Natural killer cell (primary cell): ENCODE results near the gene SPATC1L. TPM values are rescaled to one million over a fixed set of nuclear protein-coding genes. Genes with fewer than 3 reads are reported as not detected.

ENCODE experiments used
- ATAC-seq, 3 donors: fragments of 150-1000 bp in 2 of 3; fragments of 200-7000 bp in 1 of 3; cut with Tn5 transposase; 1 replicate in 1 of 3; 2 replicates in 2 of 3; pipeline ENCODE4 v1.10.0; 2021; ENCODE audit warnings: mild to moderate bottlenecking in 2 of 3, moderate library complexity in 2 of 3
- DNase-seq, 2 donors: peaks; one replicate each; pipeline versions ENCODE4 v3.0.0 to v3.0.0-alpha.2; 2013 to 2021; ENCODE audit warnings: mixed read lengths in 1 of 2
- H3K27ac ChIP-seq: one replicate; pipeline ENCODE4 v1.5.1; 2013; ENCODE audit warnings: mild to moderate bottlenecking, low read length
- H3K27me3 ChIP-seq: one replicate; pipeline ENCODE4 v1.6.1; 2013; ENCODE audit warnings: low read length; ENCODE audit not compliant: control insufficient read depth, insufficient read depth
- H3K36me3 ChIP-seq: one replicate; pipeline ENCODE4 v1.6.1; 2013; ENCODE audit warnings: low read length; ENCODE audit not compliant: control insufficient read depth, insufficient read depth
- H3K4me1 ChIP-seq: one replicate; pipeline ENCODE4 v1.6.1; 2013; ENCODE audit warnings: low read length; ENCODE audit not compliant: control insufficient read depth, insufficient read depth
- H3K4me3 ChIP-seq: one replicate; pipeline ENCODE4 v1.5.1; 2013; ENCODE audit warnings: low read length
- H3K9me3 ChIP-seq: one replicate; pipeline ENCODE4 v1.6.1; 2013; ENCODE audit warnings: low read length; ENCODE audit not compliant: control insufficient read depth, insufficient read depth
- H3K27ac Mint-ChIP-seq, 2 donors: one replicate each; pipeline ENCODE4 v1.8.0; 2022; ENCODE audit warnings: mild to moderate bottlenecking in 2 of 2, mixed read lengths in 2 of 2, moderate library complexity in 1 of 2
- H3K27me3 Mint-ChIP-seq, 2 donors: one replicate each; pipeline ENCODE4 v1.8.0; 2022; ENCODE audit warnings: low read depth in 2 of 2, mixed read lengths in 2 of 2
- H3K36me3 Mint-ChIP-seq: one replicate; pipeline ENCODE4 v1.8.0; 2022; ENCODE audit warnings: mixed read lengths
- H3K4me1 Mint-ChIP-seq, 2 donors: one replicate each; pipeline ENCODE4 v1.8.0; 2022; ENCODE audit warnings: mixed read lengths in 2 of 2
- H3K4me3 Mint-ChIP-seq: one replicate; pipeline ENCODE4 v1.8.0; 2022; ENCODE audit warnings: mild to moderate bottlenecking, moderate library complexity, mixed read lengths
- H3K9me3 Mint-ChIP-seq, 2 donors: one replicate each; pipeline ENCODE4 v1.8.0; 2022; ENCODE audit warnings: mixed read lengths in 2 of 2
- WGBS: methylation state at CpG from one replicate; pipeline ENCODE4 v1.1.7; 2013; ENCODE audit warnings: missing lambda C conversion rate; ENCODE audit not compliant: insufficient coverage; 5-methylcytosine and 5-hydroxymethylcytosine counted together
- intact Hi-C: fragments of 100-400 bp; cut with micrococcal nuclease; formaldehyde crosslinking; loops from one replicate; pipeline ENCODE4 v1.14.2; 2022
- total RNA-seq, 4 donors: library from RNA; stranded (reverse); fragments of 120-200 nt in 1 of 4; gene quantifications; one replicate each; pipeline versions ENCODE4 v1.2.3 to v1.2.4, GENCODE V29; 2013 to 2022
- TF ChIP-seq, protein P1 (sequence below): fragments of 200-600 bp; IDR thresholded peaks from one replicate; pipeline ENCODE4 v1.8.0; 2022; ENCODE audit warnings: antibody characterized with exemption

The SPATC1L gene
- total RNA-seq, 3 donors from 2014 or later (not counting 1 experiment from before 2014, with no cell fraction given): 0.18 to 4.0 (median 2.7) TPM

DNA sequence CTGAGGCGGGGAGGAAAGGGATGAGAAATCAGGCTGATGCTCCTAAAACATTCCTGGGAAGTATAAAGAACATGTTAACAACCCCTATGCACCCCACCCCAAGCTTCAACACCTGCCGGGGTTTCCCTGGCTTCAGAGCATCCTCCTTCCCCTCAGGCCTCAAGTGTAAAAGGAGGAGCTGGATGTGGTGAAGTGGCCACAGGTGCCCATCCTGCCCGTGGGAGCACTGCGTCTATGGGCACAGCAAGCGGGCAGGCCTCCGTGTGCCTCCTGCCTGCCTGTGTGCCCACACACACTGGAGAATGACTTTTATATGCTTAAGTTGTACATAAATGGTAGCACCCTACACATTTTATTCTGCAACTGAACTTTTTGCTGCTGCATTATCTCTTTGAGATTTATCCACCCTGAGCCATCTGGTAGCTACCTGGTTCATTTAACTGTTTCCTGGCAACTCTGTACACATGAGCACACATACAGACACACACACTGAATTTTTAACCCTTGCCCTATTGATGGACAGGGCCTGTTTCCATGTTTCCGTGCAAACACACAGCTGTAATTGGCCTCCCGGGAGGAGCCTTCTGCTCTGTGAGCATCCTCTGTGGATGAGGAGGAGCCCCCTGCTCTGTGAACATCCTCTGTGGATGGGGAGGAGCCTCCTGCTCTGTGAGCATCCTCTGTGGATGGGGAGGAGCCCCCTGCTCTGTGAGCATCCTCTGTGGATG lies 15.4 kb downstream of the SPATC1L start:
- Histone ChIP-seq H3K27me3 (no peaks in the 10 kb centered on the region), H3K36me3 (no peaks in the 10 kb centered on the region), H3K4me1 (peaks cover 3% of the 10 kb centered on the region), H3K9me3 (peaks cover 4% of the 10 kb centered on the region), H3K4me3 (no peak overlapping the region), H3K27ac (no peak overlapping the region)
- ATAC-seq (no peak), DNase-seq (no peak)
- Mint-ChIP-seq H3K4me1 (peaks cover 5% of the 10 kb centered on the region in 2 donors), H3K36me3 (no peaks in the 10 kb centered on the region), H3K27ac (no peak overlapping the region), H3K4me3 (no peak overlapping the region), H3K9me3 (no peaks in the 10 kb centered on the region), H3K27me3 (peaks cover 0 to 9% of the 10 kb centered on the region in 2 donors)
- intact Hi-C loops: no loop called here
- TF ChIP-seq, protein P1, sequence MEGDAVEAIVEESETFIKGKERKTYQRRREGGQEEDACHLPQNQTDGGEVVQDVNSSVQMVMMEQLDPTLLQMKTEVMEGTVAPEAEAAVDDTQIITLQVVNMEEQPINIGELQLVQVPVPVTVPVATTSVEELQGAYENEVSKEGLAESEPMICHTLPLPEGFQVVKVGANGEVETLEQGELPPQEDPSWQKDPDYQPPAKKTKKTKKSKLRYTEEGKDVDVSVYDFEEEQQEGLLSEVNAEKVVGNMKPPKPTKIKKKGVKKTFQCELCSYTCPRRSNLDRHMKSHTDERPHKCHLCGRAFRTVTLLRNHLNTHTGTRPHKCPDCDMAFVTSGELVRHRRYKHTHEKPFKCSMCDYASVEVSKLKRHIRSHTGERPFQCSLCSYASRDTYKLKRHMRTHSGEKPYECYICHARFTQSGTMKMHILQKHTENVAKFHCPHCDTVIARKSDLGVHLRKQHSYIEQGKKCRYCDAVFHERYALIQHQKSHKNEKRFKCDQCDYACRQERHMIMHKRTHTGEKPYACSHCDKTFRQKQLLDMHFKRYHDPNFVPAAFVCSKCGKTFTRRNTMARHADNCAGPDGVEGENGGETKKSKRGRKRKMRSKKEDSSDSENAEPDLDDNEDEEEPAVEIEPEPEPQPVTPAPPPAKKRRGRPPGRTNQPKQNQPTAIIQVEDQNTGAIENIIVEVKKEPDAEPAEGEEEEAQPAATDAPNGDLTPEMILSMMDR: no peak
- WGBS: 95% methylated on average over 8 of the region's 8 CpGs

DNA sequence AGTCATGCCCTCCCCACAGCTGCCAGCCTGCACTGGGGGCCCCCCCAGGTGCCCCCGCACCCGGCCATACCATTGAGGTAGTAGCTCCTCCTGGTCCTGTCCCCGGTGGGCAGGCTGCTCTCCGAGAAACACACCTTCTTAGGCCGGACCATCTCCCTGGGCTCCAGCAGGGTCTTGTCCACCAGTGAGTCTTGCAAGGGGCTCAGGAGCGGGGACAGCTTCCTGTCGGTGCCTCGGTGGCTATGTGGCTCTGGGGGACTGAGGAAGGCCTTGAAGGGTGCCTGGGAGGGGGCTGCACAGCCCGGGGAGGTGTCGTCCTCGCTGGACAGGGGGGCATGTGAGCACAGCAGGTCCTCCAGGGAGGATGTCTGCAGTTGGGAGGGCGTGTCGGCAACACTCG lies 16.0 kb downstream of the SPATC1L start:
- intact Hi-C loops: no loop called here
- TF ChIP-seq, protein P1: no peak
- Mint-ChIP-seq H3K27ac (no peak overlapping the region), H3K4me1 (peaks cover 5% of the 10 kb centered on the region in 2 donors), H3K4me3 (no peak overlapping the region), H3K36me3 (no peaks in the 10 kb centered on the region), H3K9me3 (no peaks in the 10 kb centered on the region), H3K27me3 (peaks cover 4 to 12% of the 10 kb centered on the region in 2 donors)
- WGBS: 89% methylated on average over 14 of the region's 14 CpGs
- H3K9me3 ChIP-seq: no peaks in the 10 kb centered on the region
- peaks cover 3% of the 10 kb centered on the region for H3K4me1 ChIP-seq
- H3K27me3 ChIP-seq: no peaks in the 10 kb centered on the region
- H3K4me3 ChIP-seq: no peak overlapping the region
- no peak for ATAC-seq
- DNase-seq: no peak
- H3K36me3 ChIP-seq: no peaks in the 10 kb centered on the region
- no peak overlapping the region for H3K27ac ChIP-seq

DNA sequence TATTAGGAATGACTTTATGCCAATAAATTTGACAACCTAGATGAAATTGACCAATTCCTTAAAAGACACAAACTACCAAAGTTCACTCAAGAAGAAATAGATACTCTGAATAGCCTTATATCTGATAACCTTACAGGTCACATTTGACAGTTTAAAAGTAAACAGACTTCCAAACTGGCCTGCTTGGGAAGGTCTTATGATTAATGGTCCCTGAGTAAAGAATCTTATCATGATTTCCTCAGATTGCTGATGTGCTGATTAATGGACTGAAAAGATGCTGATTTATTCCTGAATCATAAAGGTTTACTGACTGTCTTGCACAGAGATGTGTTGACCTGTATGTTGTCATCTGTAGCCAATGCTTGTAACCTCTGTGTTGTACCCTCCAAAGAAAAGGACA lies 19.2 kb downstream of the SPATC1L start:
- H3K36me3 ChIP-seq: no peaks in the 10 kb centered on the region
- Mint-ChIP-seq H3K4me3 (no peak overlapping the region), H3K4me1 (no peaks in the 10 kb centered on the region), H3K27me3 (peaks cover 11 to 12% of the 10 kb centered on the region in 2 donors), H3K27ac (no peak overlapping the region), H3K9me3 (no peaks in the 10 kb centered on the region), H3K36me3 (no peaks in the 10 kb centered on the region)
- H3K27me3 ChIP-seq: no peaks in the 10 kb centered on the region
- no peak overlapping the region for H3K4me3 ChIP-seq
- H3K9me3 ChIP-seq: no peaks in the 10 kb centered on the region
- no peaks in the 10 kb centered on the region for H3K4me1 ChIP-seq
- ATAC-seq (no peak), DNase-seq (no peak)
- intact Hi-C loops: no loop called here
- TF ChIP-seq, protein P1: no peak
- H3K27ac ChIP-seq: no peak overlapping the region

DNA sequence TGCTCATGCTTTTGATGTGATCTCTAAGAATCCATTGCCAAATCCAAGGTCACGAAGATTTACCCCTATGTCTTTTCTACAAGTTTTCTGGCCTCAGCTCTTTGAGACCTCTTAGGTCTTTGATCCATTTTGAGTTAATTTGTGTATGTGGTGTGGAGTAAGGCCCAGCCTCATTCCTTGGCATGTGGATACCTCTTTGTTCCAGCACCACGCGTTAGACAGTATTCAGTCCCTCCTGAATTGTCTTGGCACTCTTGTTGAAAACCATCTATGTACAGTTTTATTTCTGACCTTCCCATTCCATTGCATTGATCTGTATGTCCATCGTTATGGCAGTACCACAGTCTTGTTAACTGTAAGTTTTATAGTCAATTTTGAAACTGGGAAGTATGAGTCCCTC lies 20.9 kb downstream of the SPATC1L start:
- H3K27me3 ChIP-seq: no peaks in the 10 kb centered on the region
- intact Hi-C loops: no loop called here
- no peak overlapping the region for H3K27ac Mint-ChIP-seq

More for the DNA sequence above, 20.9 kb downstream of the SPATC1L start:
- Histone ChIP-seq H3K4me1 (no peaks in the 10 kb centered on the region), H3K9me3 (no peaks in the 10 kb centered on the region), H3K4me3 (no peak overlapping the region), H3K27ac (no peak overlapping the region), H3K36me3 (no peaks in the 10 kb centered on the region)
- Mint-ChIP-seq H3K4me3 (no peak overlapping the region), H3K9me3 (no peaks in the 10 kb centered on the region), H3K27me3 (peaks cover 11 to 12% of the 10 kb centered on the region in 2 donors), H3K36me3 (no peaks in the 10 kb centered on the region), H3K4me1 (no peaks in the 10 kb centered on the region)
- WGBS: 100% methylated on average over 3 of the region's 4 CpGs
- ATAC-seq (no peak), DNase-seq (no peak)
- TF ChIP-seq, protein P1: no peak
